Right kidney (tissue), 1 donor: ENCODE data around the gene C11orf42.
"Not testable (repeated sequence)": the region's sequence is repeated elsewhere in the genome, so short reads cannot be mapped to it uniquely, and the experiment has no call there.

ENCODE experiments used
- DNase-seq: peaks from one replicate; pipeline ENCODE4 v3.0.0-alpha.2; 2016

The C11orf42 gene

DNA sequence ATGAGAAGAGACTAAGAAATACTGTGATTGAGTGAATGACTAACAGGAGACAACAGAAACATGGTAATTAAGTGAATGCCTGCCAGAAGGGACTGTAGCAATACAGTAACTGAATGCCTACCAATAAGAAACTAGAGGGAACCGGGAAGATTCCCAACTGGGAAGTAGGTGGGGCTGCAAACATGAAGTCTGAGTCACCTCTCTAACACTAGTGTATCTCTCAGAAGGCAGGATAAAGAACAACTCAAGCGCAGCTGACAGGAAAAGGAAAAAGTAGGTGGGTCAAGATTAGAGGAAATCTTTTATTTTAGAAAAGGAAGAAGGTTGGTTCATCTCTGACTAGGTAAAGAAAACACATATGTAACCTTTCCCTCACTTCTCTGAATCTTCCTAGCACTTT, 14.0 kb downstream of the C11orf42 start:
- no peak for DNase-seq

DNA sequence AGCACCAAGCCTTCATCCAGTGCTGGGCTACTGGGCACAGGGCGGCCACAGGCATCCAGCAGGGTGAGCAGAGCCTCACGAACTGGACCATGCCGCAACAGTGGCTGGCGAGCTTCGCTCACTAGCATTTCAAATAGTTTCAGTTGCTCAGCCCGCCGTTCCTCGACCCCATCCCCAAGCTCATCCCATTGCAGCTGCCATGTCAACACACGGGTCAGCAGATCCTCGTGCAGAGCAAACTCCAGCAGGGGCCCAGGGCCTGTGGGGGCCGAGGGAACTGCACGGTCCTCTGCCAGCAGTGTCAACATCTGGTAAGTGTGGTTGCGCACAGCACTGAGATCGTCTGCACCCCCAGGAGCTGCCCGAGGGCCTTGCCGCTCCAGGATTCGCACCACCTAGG, 18.5 kb downstream of the C11orf42 start:
- DNase-seq = no peak

DNA sequence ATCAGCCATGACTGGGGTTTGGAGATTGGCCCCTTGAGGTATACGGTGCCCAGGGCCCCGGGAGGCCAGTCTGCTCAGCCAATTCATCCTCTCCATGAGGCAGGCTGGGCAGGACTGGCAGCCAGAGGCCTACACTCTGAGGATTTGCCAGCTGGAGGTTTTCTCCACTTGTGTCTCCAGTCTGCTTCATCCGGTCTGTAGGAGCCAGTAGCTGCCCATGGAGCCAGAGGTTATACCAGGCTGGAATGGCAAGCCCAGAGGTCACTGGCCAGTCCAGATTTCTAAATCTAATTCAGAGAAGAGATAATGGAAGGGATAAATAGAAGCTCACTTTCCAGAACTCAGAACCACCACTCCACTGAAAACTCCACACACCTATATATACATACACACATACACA, 19.1 kb downstream of the C11orf42 start:
- DNase-seq = no peak

DNA sequence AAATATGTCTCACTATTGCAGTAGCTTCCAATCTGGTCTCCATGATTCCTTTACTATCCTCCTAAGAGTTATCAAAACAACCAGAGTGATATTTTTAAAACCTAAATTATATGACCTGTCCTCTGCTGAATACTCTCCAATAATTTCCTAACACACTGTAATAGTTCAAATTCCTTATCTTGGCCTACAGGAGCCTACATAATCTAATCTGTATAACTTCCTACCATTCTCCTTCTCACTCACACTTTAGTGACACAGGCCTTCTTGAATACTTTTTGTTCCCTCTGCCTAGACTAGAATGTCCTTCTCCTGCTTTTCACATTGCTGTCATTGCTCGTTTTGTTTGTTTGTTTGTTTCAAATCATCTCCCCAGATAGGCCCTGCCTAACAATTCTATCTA, 19.7 kb downstream of the C11orf42 start:
- no peak for DNase-seq

DNA sequence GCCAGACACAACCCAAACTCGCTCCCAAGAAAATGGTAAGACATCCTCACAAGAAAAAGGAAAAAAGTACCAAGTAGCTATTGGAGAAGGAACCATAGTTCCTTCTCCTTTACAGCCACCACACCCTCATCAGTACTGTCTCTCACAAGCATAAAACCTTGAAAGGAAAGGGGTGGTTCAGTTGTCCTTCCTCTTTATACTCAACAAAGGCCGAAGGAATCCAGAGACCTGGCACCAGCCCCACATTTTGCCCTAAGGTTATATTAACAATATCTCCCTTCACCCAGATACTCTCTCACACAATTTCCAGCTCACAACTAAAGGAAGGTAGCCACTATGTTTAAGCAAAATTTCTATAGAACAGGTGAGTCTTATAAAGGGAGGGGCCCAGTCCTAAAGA, 20.5 kb downstream of the C11orf42 start:
- no peak for DNase-seq

DNA sequence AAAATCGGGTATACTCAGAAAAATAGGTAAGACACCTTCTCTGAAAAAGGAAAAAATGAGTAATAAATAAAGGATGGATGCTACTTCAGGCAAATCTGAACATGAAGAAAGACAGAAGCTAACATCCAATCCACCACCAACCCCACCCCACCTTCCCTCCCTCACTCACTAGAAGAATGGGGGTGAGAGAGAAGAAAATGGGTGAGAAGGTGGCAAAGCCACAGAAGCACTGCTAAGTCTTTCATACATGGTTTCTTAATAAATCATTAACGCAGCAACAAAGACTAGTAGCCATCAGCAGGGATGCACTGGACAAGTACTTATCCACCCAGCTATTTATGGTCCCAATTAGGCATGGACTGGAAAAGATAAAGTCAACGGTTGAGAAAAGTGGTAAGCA, 23.2 kb downstream of the C11orf42 start:
- no peak for DNase-seq

DNA sequence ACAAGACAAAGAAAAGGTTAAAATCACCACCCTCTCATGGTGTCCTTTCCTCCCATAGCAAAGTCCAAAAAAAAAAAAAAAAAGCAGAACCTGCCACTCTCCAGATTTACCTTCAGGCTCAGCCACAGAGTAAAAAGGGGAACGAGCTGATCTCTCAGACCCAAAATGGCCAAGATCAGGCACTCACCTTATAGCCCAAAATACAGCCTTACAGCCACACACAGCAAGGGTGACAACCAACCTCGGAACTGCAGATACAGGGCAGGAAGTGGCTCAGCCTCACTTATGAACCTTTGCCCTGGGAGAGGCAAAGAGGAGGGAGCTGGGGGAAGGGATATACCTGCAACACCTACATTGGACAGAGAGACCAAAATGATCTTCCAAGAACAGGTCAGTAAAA, 24.6 kb downstream of the C11orf42 start:
- no peak for DNase-seq

DNA sequence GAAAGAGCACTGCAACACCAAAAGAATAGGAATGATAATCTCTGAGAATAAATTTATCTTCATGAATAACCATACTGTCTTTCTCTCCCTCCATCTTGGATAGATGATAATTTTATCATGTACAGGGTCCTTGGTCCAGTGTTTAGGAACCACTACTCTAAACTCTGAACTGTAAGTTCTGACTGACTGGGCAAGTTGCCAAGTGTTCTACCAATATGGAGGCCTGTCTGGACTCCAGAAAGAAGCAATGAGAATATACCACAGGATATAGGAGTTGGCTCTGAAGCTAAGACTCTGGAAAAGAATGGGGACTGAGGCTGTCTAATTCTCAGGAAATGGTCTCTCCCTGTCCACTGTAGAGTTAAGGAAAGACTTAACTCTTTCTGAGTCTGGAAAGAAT, 27.5 kb downstream of the C11orf42 start:
- DNase-seq = no peak

DNA sequence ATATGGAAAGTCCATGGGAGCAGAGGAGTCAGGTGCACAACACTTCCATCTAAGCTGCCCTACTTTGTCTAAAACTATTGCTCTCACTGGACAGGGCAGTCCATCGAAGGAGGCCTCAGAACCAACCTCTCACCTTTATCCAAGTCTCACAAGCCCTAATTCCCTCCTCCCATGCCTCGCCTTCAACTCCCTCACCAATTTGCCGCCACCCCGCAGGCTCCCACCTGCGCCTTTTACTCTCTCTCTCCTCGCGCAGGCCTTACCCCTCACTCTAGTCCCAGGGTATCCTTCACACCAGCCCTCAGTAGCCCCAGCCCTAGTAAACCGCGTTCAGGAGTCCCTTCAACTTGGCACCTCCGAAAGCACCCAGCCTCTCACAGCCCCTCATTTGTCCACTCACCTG, 28.6 kb downstream of the C11orf42 start:
- no peak for DNase-seq

DNA sequence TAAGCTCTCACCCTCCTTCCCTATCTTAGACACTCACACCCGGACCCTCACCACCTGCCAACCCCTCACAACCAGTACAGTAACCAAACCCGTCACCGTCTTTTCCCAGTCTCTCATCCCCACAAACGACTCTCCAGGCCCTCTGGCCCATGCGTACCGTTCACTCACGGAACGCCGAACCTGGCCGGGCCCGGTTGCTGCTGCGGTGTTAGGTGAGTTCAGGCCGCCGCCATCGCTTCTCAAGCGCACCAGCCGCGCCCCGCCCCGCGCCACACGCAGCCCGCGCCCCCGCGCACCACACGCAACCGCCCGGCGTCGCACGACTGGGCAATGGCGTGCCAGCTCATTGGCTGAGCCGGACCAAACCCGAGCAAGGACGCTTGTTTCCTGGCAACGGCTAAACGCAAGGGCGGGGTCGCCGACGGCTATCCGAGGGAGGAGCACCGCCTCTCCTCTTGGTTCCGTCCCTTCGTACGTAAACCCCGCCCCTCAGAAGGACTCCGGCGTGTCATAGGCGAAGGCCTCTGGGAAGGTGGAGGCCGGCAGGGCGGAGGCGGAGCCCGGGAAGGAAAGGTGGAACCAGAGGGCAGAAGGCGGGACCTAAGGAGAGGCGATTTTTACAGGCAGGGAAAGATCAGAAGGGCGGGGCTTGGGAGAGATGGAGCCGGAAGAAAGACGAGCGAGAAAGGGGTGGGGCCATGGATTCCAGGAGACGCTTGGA, 29.2 kb downstream of the C11orf42 start, which contains the start of gene FHIP1B:
TSS of gene FHIP1B (minus strand) at position 250 of the 721 bp plus-strand sequence. CDS start 10,120 bp downstream, outside the sequence.
- no peak for DNase-seq

DNA sequence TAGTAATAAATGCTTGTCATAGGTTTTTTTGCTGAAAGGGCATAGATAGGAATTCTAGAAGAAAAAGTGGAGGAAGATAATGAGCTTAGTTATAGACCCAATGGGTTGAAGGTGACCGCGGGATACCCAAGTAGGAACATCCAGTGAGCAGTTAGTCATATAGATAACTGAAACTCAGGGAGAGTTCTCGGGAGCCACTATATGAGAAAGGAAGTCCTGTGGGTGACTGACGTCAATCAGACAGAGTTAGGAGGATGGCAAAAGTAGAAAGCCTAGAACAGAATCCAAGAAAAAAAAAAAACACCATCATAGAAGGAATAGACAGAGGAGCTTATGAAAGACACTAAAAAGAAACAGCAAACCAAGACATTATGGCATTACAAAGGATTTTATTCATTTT, 31.9 kb downstream of the C11orf42 start:
- no peak for DNase-seq

DNA sequence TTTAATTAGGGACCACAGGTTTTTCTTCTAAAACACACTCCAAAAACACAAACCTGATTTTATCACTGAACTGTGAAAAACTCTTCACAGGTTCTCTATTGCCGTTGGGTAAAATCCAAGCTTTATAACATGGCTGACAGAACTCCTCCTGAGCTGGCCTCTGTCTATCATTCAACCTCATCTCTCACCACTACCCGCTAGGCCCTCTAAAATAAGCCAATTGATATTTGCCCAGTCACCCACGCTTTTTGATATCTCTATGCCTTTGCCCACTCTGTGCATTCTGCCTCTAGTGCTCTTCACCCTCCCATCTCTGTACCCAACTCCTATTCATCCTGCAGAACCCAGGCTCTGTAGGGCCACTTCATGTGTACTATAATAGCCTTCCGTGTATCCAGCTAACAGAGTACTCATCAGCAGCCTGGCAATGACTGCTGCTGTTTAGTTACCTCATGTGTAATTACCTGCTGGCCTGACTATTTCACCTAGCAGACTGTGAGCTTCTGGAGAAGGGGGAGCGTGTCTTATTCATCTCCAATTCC, 32.5 kb downstream of the C11orf42 start:
- DNase-seq = no peak

DNA sequence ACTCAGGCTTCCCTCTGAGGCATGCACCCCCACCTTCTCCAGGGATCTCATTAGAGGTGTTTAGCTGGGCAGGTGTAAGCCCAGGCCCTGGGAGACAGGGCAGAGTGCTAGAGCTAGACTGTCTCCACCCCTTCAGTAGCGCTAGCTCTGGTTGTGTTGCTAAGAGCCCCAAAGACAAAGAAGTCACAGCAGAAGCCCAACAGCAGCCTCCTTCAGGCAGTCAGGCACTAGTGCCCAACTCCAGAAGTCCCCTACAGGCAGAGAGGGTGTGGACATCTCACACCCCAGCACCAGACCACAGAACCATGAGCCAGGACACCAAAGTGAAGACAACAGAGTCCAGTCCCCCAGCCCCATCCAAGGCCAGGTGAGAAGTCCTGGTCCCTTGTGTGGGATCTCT, 33.5 kb downstream of the C11orf42 start, which contains the start of gene CNGA4:
TSS of gene CNGA4 (plus strand) at position 188 of the 400 bp plus-strand sequence. CDS start at position 306, 118 bp downstream.
- DNase-seq = no peak

DNA sequence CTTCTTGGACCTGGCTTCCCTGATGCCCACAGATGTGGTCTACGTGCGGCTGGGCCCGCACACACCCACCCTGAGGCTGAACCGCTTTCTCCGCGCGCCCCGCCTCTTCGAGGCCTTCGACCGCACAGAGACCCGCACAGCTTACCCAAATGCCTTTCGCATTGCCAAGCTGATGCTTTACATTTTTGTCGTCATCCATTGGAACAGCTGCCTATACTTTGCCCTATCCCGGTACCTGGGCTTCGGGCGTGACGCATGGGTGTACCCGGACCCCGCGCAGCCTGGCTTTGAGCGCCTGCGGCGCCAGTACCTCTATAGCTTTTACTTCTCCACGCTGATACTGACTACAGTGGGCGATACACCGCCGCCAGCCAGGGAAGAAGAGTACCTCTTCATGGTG, 34.8 kb downstream of the C11orf42 start:
- no peak for DNase-seq

DNA sequence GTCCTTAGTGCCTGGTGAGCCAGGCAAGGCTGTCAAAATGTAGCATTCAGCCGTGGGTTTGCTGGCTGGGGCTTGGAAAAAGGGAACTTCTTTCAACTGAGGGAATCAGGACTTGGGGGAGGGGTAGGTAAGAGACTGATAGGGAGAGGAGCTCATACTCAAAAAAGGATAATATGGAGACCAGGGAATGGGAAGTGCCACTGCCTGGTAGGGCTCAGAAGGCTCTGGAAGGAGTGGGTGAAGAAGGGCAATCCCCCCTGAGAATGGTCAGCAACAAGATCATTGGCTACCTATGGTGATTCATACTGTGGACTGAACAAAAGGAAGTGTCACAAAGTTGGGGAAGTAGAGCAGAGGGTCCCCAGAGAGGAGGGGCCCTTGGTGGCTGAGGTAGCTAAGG, 35.4 kb downstream of the C11orf42 start:
- no peak for DNase-seq

DNA sequence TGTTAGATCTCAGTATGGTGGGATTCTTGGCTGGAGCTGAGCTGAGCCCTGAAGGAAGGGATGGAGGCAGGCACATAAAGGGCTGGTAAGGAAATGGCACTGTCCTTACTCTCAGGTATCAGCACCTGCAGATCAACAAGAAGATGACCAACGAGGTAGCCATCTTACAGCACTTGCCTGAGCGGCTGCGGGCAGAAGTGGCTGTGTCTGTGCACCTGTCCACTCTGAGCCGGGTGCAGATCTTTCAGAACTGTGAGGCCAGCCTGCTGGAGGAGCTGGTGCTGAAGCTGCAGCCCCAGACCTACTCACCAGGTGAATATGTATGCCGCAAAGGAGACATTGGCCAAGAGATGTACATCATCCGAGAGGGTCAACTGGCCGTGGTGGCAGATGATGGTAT, 36.0 kb downstream of the C11orf42 start:
- no peak for DNase-seq

DNA sequence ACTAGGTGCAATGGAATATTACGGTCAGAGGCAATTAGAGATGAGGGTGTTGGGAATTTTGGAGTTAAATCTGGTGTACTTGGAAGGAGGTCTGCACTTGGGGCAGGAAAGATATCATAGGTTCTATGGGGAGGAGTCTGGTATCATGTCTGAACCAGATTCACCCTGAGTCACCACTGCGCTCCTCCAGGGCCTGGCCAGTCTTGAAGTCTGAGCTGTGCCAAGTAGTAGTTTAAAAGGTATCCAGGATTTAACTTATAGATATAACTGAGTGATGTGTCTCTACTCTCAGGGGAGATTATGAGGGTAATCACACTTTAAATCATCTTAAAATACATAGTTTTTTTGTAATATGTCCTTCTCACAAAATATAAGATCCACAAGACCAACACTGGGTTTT, 40.2 kb downstream of the C11orf42 start:
- no peak for DNase-seq

DNA sequence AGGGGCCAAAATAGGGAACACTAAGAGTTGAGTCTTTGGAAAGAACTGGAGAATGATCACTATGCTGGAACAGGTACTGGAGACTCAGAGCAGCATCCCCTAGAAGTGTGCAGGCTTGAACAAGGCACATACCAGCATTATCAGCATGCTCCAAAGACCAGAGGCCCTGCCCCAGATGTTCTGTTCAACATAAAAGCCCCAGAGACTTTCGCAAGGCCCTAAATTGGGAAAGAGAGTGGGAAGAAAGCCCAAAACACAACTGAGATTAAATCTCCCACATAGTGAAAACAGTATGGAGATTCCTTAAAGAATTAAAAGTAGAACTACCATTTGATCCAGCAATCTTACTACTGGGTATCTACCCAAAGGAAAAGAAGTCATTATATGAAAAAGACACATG, 42.9 kb downstream of the C11orf42 start:
- no peak for DNase-seq

DNA sequence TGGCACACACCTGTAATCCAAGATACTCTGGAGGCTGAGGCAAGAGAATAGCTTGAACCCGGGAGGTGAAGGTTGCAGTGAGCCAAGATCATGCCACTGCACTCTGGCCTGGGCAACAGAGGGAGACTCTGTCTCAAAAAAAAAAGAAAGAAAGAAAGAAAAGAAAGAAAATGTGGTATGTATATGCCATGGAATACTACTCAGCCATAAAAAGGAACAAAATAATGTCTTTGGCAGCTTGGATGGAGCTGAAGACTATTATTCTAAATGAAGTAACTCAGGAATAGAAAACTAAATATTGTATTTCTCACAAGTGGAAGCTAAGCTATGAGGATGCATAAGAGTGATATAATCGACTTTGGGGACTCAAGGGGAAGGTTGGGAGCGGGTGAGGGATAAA, 43.5 kb downstream of the C11orf42 start:
- not testable (repeated sequence) for DNase-seq

DNA sequence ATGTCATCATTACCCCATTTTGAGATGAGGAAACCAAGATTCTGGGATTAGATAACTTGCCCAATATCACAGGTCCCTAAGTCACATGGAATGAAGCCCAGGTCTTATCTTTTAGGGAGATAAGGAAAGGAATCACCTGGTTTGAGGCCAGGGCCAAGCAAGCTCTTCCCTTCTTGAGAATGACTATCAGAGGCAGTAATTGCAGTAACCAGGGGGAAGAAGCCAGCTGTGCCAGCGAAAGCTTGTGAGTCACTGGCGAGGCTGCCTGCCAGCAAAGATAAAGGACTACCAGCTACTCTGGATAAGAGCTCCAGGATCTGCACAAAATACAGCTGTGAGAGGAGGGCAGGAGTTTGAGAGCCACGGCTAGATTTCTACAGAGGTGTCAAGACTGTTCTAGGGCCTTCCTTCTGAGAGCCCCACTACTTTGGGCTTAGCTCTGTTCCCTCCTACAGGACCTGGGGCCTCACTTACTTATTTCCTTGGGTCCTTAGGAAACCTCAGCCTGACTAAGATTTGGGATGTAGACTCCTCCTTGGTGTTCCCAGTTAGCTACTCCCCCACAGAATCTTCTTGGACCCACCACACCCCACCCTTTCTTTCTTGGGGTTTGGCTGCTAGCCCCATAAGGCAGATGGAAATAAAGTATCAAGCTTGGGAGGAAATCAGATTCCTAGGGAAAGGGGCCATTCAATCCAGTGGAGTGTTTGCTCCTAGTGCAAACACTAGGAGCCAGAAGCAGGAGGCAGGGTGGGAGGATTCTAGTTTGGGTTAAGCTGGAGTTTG, 44.6 kb downstream of the C11orf42 start:
- DNase-seq = no peak

DNA sequence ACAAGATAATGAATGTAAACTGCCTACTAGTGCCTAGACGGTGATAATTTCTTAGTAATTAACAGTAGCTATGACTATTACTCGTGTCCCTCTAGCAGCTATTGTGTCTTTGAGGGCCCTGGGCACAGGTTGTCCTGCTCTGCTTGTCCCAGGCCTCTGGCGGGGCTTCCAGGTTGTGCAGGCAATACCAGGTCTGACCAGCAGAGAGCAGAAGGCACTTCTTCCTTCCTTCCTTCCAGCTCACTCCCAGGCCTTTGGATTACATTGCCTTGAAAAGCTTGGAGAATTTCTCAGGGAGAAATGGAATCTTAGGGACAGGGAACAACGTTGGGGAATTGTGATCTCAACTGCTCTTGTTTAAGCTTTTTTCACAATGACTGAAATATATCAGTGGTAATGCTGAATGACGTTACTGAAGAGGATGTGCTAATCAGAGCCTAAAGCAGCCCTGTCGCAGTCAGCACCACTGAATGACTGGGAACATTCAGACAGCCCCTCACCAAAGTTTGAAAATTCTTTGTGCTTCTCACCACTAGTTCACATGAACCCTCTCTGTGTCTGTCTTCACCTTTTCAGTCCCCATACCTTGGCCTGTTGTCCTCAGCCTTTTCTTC, 45.9 kb downstream of the C11orf42 start:
- peak; percentile 46 for DNase-seq

DNA sequence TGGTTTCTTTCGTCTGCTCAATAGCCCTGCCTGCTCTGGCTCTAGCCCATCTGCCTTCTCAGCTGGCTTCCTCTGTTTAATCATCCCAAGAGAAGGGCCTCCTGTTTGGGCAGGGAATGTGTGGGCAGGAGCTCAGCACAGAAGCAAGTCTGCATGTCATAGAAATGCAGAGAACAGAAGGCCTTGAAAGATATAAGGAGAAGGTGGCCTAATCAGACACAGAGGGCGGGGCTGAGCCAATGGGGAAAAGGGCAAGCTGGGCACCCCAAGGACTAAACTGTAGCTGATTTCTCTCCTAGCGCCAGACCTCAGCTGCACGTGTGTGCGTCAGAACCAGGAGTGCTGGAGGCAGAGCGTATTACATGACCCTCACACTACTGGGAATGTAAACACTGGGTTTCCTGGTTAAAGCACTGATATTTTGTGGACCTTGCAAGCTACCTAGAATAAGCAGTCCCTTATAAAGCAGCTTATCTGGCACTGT, 46.7 kb downstream of the C11orf42 start:
- no peak for DNase-seq

DNA sequence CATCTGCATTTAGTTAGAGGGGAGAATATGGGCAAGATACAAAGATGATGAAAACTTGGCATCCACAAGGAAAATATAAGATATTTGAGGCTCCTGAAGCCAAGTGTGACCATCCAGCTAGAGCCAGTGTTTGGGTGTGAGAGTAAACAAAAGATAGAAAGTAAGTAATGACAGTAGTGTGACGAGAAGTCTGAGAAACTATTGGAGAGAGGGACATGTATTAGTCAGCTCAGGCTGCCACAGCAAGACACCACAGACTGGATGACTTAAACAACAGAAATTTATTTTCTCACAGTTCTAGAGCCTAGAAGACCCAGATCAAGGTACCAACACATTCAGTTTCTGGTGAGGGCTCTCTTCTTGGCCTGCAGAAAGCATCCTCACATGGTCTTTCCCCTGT, 47.8 kb downstream of the C11orf42 start:
- no peak for DNase-seq
